NCI-H1092 treated with DMSO at 0.1 percent for 48 hours (cell line): Measurements from ENCODE around the gene ARHGAP24.
A peak's percentile ranks its signal among the peaks of the same experiment; 100 is the strongest.
"Not testable (repeated sequence)": the region's sequence is repeated elsewhere in the genome, so short reads cannot be mapped to it uniquely, and the experiment has no call there.

Experiments
- DNase-seq: peaks from one replicate; lab custom pipeline; 2025; lab: John Stamatoyannopoulos, UW

Gene ARHGAP24

DNA sequence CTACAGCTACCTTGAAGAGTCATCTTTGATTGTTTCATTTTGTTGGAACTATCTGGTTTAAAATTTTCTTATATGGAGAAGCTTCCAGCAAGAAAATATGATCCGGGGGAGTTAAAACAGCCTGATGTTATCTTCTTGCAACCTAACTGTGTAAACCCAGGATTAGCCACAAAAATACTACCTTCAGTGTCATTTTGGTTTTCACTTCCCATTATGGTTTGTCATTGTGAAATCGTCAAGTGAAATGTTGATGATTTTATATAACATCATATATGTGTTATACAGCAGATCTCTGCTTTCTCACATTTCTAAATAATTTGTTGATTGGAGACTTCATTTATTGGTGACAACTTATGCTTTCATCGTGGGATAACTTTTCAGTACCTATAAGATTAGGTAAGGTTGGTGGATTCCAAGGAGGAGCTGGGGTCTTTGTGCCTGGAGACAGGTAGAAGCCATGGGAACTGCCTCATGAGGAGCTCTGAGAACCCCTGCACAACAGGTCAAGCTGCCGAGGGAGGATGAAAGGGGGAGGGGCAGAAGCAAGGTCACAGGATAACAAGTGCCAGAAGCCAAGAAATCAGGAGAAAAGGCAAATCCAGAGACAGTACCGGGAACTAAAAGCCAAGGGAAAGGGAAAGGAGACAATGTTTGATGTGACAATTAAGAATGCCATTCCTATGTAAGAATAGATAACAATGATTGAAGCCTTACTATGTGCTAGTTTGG, 7.2 kb downstream of the ARHGAP24 start:
- DNase-seq = no peak

DNA sequence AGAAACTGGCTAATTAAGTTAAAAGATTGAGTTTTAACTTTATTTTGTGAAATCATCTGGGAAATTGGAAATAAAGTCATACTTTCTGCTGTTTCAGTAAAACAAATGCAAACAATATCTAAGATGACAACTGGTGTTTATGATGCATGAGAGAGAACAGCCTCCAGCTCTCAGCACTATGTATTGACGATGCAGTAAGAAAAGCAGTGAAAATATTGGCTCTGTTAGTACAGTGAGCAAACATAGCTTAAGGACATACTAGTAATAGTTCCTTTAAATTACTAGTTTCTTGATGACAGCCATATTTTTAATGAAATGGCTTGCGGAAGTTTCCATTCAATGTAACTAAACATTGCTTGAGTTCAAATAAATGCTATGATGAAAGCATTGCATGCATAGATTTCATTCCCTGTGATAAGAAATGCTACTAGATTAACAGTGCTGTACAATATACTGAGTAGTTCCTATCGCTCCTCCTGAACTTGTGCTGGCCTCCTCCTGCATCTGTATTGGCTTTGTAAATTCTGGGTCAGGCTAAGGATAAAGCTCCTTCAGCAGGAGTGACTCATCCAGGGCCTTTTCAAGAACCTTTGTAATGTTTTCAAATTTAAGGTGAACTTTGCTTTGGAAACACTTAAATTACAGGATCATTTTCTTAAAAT, 11.6 kb downstream of the ARHGAP24 start:
- DNase-seq = no peak

DNA sequence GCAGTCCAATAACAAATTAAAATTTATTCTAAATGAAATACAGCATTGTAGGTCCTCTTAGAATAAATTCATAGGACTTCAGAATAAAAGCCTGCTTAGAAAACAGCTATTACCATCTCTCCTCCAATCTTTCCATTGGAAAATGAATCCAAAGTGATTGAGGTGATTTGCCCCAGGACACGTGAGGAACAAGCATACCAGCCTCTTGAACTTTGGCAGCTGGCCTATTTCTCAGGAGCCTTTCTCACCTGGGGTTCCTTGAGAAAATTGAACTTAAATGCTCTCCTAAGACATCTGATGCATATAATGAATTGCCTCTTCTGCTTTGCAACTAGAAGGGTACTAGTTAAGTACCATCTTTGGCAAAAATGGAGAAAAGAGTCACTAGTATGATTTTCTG, 13.5 kb downstream of the ARHGAP24 start:
- no peak for DNase-seq

DNA sequence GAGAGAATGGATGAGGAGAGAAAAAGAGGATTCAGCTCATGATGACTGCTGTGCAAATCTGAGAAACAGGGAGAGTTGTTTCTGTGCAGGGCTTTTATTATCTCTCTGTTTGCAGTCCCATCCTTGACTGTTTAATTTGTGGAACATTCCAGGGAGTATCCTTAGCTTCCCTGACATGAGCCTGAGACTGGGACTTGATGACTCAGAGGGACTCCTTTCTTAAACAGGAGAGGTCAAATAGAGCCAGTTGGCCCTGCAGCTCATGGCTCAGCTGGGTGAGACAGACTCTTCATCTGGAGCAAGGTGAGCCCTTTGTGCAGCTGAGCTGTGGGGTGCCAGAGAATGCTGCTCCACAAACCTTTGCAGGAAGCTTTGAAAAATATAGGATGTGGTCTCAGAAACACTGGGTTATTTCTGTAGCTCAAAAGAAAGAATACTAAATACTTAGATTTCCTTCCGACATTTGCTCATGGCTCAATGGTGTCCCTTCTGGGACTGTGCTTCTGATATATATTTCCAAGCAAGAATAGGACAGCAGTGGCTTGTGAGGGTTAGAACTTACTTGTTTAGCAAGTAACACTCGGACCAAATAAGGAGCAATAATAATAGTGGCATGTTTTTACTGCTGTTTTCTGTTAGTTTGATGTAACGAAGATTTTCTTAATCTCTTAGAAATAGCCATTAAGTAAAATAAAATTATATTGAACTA, 14.5 kb downstream of the ARHGAP24 start:
- DNase-seq = no peak

DNA sequence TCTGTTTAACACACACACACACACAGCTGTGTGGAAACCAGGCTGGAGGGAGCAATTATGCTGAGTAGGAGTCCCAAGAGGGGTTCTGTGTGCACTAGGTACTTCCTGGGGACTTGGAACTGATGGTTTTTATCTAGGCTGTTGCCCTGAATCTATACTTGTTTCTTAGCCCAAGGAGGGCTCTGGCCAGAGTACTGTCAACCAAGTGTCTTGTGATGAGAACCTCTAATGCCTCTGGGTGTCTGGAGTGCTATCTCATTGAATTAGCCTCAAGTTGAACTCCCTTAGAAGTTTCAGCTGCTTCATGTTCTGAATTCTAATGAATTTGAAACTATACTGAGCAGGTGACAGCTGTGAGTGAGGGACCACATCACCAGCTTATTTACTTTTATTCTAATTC, 16.6 kb downstream of the ARHGAP24 start:
- DNase-seq = peak; percentile 66

DNA sequence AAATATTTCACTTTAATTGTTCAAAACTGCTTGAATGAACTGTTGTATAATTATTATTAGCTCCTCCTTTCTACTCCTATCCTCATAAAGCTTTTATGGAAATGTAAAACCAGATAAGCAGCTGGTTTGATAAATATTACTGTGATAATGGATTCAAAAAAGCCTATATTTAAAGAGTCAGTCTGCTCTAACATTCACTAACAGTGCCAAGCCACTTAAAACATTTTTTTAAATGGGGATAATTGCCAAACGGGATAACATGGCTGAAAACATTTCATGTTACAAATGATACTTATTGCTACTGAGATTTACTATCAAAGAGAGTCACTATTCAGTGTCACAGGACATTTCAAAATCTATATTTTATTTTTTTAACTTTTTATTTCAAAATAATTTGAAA, 17.4 kb downstream of the ARHGAP24 start:
- DNase-seq = peak; percentile 9

DNA sequence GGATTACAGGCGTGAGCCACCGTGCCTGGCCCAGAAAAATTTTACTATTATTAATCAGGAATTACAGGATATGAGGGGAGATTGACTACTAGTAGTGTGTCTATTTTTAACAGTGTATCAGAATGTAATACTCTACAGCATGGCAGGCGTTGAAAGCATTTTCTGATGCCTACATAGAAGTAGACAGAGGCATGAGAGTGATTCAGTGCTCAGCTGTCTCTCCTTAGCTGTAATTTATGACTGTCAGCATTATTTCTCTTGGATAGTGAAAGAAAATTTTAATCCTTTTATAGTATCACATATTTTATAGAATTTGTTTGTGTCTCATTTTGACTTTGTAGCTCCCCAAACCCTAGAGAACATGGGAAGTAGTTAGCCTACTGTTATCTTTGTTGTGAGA, 20.7 kb downstream of the ARHGAP24 start:
- DNase-seq = no peak

DNA sequence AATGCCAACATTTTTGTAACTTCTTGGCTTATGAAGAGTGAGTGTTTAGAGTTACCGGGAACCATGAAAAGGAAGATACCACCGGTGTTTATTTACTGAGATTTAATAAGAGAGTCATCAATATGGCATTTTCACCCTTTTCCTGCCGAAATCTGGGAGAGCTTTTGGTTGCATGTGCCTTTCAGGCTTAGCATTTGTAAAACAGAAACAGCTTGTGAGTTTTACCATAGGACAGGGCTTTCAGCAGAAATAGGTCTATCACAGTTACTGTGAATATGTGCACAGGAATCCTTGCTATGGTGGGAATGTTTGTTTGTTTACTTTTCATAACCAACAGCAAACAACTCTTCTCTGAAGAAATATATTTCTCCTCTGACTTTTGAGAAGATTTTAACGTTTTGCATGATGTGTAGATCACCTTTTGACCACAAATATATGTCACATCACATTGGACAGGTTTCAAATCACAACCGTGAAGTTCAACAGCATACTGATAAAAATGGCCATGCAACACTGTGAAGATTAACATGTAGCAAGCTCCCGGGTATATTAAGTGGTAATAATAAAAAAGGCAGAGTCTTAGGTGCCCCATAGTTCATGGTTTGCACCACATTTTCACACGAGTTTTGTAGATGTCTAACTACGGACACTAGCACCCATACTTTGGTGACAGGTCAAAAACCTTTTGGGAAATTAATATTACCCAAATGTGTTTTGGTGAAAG, 21.3 kb downstream of the ARHGAP24 start:
- DNase-seq = no peak

DNA sequence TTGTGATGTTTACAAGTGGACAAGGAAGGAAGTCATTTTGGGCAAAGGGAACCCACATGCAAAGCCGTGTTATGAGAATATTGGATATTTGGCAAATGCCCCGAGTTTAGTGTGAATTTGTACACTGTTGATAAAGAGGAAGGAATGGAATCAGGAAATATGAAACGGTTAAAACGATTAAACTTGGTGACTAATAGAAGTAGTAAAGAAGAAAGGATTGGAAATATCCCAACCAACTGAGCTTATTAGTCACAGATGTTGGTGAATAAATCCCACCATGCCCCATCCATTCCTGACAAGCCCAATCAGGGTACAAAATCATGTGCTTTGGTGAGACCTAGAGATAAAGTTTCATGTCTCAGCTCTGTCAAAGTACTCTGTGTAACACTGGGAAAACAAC, 22.0 kb downstream of the ARHGAP24 start:
- DNase-seq = no peak

DNA sequence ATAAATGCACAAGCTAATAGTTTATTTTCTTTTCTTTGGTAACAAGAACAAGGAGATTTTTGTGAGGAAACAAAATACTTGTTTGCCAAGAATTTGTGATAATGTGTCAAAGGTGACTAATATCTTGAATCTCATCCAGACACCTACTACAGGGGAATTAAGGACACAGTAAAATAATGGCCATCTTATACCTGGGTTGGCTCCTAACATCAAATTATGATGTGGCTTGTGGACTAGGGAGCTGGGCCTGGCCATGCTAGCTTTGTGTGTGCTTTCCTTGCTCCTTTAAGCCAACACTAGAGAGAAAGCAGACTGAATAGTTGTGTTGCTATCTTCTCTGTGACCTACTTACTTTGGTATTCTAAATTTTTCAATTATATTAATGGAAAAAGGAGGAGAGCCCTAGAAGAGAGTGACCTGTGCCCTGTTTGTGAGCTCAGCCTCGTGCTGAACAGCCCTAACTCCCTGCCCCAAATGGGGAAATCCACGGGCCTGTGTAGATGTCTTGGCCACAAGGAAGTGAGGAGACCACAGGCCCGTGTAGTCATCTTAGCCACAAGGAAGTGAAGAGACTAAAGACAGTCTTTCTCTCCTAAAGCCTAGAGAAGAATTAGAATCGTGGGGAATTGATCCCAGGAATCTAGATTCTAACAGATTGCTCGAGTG, 23.3 kb downstream of the ARHGAP24 start:
- DNase-seq = no peak

DNA sequence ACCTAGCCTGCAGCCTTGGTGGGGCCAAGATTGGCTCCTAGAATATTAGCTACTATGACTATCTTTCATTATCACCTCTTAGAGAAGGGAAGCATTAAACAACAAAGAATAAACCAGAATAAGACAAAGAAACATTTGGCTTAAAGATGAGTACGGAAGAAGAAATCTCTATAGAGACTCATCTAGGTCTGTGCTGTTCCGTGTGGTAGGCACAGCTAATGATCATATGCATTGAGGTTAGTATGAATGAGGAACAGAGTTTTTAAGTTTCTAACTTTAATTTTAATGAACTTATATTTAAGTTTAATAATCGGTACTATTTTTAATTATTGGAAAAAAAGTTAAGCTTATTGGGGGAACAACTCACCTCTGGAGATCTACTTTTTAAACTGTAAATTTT, 24.6 kb downstream of the ARHGAP24 start:
- no peak for DNase-seq

DNA sequence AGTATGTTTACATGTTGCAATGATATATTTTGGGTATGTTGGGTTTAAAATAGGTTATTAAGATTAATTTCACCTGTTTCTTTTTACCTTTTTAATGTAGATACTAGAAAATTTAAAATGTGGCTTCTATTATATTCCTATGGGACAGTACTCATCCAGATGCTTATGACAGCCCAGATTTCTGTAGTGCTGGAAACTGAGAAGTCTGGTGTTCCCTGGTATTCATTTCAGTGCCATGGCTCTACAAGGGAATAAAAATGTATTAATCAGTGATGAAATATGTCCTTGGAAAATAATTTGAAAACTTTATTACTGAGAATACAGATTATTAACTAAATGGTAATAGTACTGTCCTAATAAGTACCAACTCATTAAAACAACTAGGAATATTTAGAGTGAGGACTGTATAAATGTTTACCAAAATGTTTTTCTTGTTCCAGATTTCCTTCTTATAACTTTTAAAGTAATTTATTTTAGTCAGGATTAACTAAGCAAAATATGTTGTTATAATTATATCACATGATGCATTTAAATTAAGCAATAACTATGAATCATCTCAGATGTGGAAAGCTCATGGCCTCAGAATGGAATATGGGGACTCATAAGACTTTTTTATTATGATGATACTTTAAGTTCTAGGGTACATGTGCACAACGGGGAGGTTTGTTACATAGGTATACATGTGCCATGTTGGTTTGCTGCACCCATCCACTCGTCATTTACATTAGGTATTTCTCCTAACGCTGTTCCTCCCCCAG, 25.3 kb downstream of the ARHGAP24 start:
- no peak for DNase-seq

DNA sequence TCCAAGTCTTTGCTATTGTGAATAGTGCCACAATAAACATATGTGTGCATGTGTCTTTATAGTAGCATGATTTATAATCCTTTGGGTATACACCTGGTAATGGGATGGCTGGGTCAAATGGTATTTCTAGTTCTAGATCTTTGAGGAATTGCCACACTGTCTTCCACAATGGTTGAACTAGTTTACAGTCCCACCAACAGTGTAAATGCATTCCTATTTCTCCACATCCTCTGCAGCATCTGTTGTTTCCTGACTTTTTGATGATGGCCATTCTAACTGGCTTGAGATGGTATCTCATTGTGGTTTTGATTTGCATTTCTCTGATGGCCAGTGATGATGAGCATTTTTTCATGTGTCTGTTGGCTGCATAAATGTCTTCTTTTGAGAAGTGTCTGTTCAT, 26.2 kb downstream of the ARHGAP24 start:
- DNase-seq = not testable (repeated sequence)

DNA sequence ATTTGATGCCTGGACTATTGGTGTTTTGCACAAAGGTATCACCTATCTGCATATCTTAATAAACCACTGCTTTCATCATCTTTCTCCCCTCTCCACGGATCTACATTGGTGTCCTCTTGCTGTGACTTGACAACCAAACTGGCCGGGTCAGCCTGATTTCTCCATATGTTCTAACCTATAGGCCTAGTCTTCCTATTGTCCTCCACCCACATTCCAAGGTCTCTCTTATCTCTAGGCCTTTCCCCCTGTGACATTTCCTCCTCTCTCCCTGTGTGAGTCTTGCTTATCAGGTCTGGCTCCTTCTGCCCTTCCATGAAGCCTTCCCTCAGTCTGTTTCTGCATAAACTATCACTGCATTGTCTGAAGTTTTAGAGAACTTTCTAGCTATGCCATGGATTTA, 33.7 kb downstream of the ARHGAP24 start:
- DNase-seq = no peak

DNA sequence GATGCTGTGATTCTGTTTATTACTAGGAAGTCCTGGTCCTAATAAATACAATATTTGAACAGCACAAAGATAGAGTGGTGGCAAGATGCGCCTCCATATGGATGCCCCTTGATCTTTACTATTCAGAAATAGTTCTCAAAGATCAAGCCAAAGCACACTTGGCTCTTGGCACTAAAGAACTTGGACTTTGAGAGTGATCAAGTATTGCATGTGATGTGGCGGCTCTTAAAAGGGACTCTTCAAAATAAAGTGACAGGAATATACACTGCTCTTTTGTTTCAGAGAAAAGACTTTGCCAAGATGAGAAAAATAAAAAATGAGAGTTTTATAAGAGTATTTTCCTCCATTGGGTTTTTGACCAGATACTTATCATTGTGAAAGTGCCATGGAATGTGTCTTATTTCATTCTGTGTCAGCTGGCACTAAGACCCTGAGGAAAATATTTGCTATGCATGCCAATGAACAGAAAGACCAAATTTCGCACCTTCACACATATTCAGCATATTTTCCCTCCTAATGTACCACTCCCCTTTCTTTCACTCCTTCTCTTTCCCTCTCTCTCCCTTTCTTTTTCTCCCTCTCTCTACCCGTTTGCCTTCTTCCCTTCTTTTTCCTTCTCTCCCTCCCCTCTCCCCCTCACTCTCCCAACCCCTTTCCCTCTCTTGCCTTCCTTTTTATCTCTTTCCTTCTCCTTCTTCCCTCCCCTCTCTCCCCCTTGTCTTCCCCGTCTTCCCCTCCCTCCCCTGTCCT, 35.1 kb downstream of the ARHGAP24 start:
- DNase-seq = no peak

DNA sequence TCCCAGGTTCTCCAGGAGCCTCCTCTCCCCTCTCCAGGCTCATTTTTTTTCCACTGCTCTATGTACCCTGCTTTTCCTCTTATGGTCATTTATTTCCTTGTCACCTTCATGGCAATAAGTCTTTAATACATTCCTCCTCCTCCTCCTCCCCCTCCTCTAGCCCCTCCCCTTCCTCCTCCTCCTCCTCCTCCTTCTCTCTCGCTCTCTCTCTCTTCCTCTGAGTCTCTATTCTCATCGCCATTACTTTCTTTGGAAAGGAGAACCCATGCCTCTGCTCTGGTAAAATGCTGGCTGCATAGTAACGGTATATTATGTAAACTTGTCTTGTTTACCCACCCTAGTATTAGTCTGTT, 35.7 kb downstream of the ARHGAP24 start:
- DNase-seq = no peak

DNA sequence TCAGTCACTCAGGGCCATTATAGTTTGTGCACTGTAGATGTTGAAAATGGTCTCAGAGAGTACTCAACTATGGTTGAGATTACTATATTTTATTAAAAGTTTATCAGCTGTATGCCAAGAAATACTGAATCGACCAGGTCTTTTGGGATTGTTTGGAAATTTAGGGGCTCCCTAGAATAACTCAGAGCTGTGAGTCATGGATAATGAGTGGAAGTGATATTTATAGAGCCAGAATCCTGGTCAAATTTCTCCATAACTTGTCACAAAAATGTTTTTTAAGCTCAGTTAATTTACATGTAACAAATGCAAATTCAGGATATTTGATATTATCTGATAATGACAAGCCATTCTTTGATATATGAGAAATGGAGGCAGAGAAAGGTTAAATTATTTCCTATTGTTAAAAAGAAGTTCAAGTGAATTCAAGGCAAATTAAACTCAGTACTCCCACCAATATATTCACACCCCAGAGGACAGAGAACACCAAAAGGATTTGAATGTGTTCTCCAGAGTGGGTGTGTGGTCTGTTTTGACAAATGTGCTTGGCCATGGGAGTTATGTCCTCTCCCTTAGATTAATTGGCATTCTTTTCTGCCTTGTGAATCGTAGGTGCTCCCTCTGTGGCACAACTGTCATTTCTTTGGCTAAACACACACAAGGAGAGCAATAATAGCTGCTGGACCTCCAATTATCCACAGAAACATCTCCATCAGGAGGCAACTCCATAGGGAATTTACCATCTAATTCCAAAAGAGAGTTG, 37.7 kb downstream of the ARHGAP24 start:
- DNase-seq = no peak

DNA sequence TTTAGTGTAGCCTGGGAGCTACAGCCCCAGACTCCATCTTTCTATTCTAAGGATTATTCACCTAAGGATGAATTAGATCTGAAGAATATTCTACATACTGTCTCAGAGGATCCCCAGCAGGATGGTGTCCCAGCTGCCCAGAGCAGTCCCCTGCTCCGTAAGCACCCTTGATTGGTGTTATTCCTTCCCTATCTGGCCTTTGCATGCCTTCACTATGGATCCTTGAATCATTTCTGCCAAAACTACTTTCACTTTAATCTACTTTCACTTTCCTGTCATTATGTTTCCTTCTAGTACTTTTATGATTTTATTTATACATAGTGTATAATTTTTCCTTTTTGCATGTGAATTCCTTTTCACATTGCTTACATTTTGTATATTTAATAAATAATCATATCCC, 39.2 kb downstream of the ARHGAP24 start:
- DNase-seq = no peak

DNA sequence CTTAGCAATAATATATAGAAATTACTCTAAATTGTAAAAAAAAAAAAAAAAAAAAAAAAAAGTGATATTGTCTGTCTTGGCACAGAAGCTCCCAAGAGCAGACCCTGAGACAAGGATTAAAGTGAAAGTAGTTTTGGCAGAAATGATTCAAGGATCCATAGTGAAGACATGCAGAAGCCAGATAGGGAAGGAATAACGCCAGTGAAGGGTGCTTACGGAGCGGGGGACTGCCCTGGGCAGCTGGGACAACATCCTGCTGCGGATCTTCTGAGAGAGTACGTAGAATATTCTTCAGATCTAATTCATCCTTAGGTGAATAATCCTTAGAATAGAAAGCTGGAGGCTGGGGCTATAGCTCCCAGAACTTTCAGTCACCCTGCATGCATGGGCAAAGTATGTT, 39.8 kb downstream of the ARHGAP24 start:
- no peak for DNase-seq

DNA sequence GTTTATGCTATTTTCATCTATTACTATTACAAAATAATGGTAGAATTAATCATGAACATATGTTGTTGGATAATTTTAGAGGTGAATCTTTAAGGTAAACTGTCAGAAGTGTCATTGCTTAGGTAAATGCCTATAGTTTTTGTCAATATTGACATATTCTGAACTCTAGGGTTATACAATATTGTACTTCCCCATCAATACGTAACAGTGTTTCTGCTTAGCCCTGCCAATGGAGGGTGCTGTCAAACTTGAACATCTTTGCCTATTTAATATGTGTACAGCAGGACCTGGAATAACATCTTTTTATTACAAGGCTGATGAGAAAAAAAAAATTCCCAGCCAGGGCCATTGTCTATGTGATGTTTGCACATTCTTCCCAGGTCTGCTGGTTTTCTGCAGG, 40.8 kb downstream of the ARHGAP24 start:
- DNase-seq = no peak
